GM12878 (cell line): ENCODE results near the gene SLC3A2. TPM values are rescaled to one million over a fixed set of nuclear protein-coding genes. Genes with fewer than 3 reads are reported as not detected.

Experiments
- ATAC-seq: fragments of 200-7000 bp; cut with Tn5 transposase; 3 replicates; pipeline ENCODE4 v1.9.1; 2020; ENCODE audit warnings: mild to moderate bottlenecking, moderate library complexity
- BruUV-seq: library from RNA; stranded (reverse); fragments of 400-500 nt; replicated peaks from 2 replicates; lab custom pipeline; 2021; lab: Mats Ljungman, UMichigan
- CTCF ChIA-PET: fragments of 300-600 bp; sonication (Branson Sonifier 250); formaldehyde crosslinking; extraction: SDS; loops from one replicate; lab custom pipeline; 2021; ENCODE audit warnings: inconsistent platforms; lab: Yijun Ruan, JAX
- POLR2A ChIA-PET: fragments of 350-600 bp; formaldehyde crosslinking; extraction: SDS; loops from one replicate; lab custom pipeline; 2021; ENCODE audit warnings: inconsistent platforms; lab: Charles Lee
- RAD21 ChIA-PET: fragments of 300-600 bp; sonication (Branson Sonifier 250); formaldehyde crosslinking; loops from one replicate; lab custom pipeline; 2023; ENCODE audit warnings: antibody characterized with exemption; ENCODE audit not compliant: unreplicated experiment; lab: Charles Lee
- SMC1A ChIA-PET: fragments of 300-600 bp; sonication (Branson Sonifier 250); formaldehyde crosslinking; loops from one replicate; lab custom pipeline; 2023; ENCODE audit not compliant: unreplicated experiment, uncharacterized antibody; lab: Charles Lee
- DNase-seq: peaks from one replicate; pipeline ENCODE4 v3.0.0-alpha.2; 2011; ENCODE audit warnings: low read depth, low spot score
- FAIRE-seq: peaks from 3 replicates; lab custom pipeline; 2011; peaks lifted over from hg19 to GRCh38; lab: Jason Lieb, UNC
- H2AFZ ChIP-seq: 2 replicates; pipeline ENCODE4 v1.6.0; 2011; ENCODE audit warnings: low read depth, low read length, control low read depth; ENCODE audit not compliant: control insufficient read depth
- H3K27ac ChIP-seq: 2 replicates; pipeline ENCODE4 v1.5.1; 2011; ENCODE audit warnings: control low read depth; ENCODE audit not compliant: control insufficient read depth, insufficient read depth
- H3K27me3 ChIP-seq, 2 experiments: replicated peaks in 1 of 2; 2 replicates each; pipeline versions ENCODE4 v1.6.0 to v1.6.1; 2011; ENCODE audit warnings: low read length in 1 of 2; ENCODE audit not compliant: control insufficient read depth in 2 of 2, insufficient read depth in 2 of 2
- H3K36me3 ChIP-seq, 2 experiments: 2 replicates each; pipeline ENCODE4 v1.5.1; 2011; ENCODE audit warnings: low read length in 1 of 2; ENCODE audit not compliant: control insufficient read depth in 2 of 2, insufficient read depth in 2 of 2
- H3K4me1 ChIP-seq: 2 replicates; pipeline ENCODE4 v1.6.1; 2011; ENCODE audit warnings: mild to moderate bottlenecking, low read length, moderate library complexity, mixed read lengths; ENCODE audit not compliant: control insufficient read depth, insufficient read depth
- H3K4me2 ChIP-seq: 2 replicates; pipeline ENCODE4 v1.6.0; 2011; ENCODE audit warnings: control low read depth; ENCODE audit not compliant: control insufficient read depth, insufficient read depth
- H3K4me3 ChIP-seq: fragments of 200-600 bp; sonication (generic); 2 replicates; pipeline ENCODE4 v1.5.1; 2016
- H3K79me2 ChIP-seq: 2 replicates; pipeline ENCODE4 v1.6.0; 2011; ENCODE audit warnings: low read length; ENCODE audit not compliant: control insufficient read depth, insufficient read depth
- H3K9ac ChIP-seq: 2 replicates; pipeline ENCODE4 v1.8.0; 2011; ENCODE audit warnings: low read length, control low read depth, mixed read lengths; ENCODE audit not compliant: control insufficient read depth, insufficient read depth
- H3K9me3 ChIP-seq: replicated peaks from 3 replicates; pipeline ENCODE4 v1.5.1; 2011; ENCODE audit warnings: mild to moderate bottlenecking, low read length; ENCODE audit not compliant: control insufficient read depth, insufficient read depth
- H4K20me1 ChIP-seq: 2 replicates; pipeline ENCODE4 v1.6.0; 2011; ENCODE audit not compliant: control insufficient read depth, insufficient read depth
- HSF1 ChIP-seq: fragments of 150-350 bp; IDR thresholded peaks from 2 replicates; pipeline ENCODE4 v1.6.1; 2014; ENCODE audit warnings: mild to moderate bottlenecking, low read depth, low read length
- KLF5 ChIP-seq: fragments of 450-650 bp; IDR thresholded peaks from 2 replicates; pipeline ENCODE4 v1.6.1; 2014; ENCODE audit warnings: mild to moderate bottlenecking; ENCODE audit not compliant: partially characterized antibody
- NR2F1 ChIP-seq: fragments of 450-650 bp; conservative IDR thresholded peaks from 2 replicates; pipeline ENCODE4 v1.6.1; 2017; ENCODE audit warnings: mild to moderate bottlenecking
- WGBS: methylation state at CpG from one replicate; pipeline ENCODE4 v1.1.6; 2016; ENCODE audit warnings: low lambda C conversion rate; ENCODE audit not compliant: insufficient replicate concordance, insufficient coverage; ENCODE audit errors: missing lambda C conversion rate; 5-methylcytosine and 5-hydroxymethylcytosine counted together
- in situ Hi-C: fragments of 300-500 bp; cut with MboI; formaldehyde crosslinking; loops from 9 replicates; pipeline ENCODE4 v1.14.3; 2018; ENCODE audit warnings: mixed read lengths
- intact Hi-C: fragments of 100-400 bp; cut with micrococcal nuclease; formaldehyde crosslinking; loops from one replicate; pipeline ENCODE4 v1.14.2; 2022; ENCODE audit not compliant: unreplicated experiment
- polyA plus RNA-seq, 11 experiments: library from polyadenylated mRNA; depleted of rRNA in 4 of 11; unstranded in 6 of 11; stranded (reverse) in 5 of 11; fragments of >200 nt; fragmentation: Nextera tagmentation in 4 of 11; fragmentation: Illumina TruSeq in 1 of 11; extraction: Ambion mirVana in 4 of 11; extraction: Trizol in 1 of 11; gene quantifications; 1 replicate in 1 of 11; 2 replicates in 10 of 11; pipeline versions ENCODE4 v1.2.1 to v1.2.3, GENCODE V29; 2011 to 2016; ENCODE audit warnings: inconsistent platforms in 2 of 11, missing spikeins in 2 of 11, low read depth in 1 of 11
- total RNA-seq, 4 experiments: library from RNA; depleted of rRNA in 3 of 4; stranded (reverse); fragments of >200 nt in 3 of 4; fragmentation: Illumina TruSeq in 1 of 4; extraction: Trizol in 1 of 4; gene quantifications; 2 replicates each; pipeline versions ENCODE4 v1.2.1 to v1.2.3, GENCODE V29; 2013 to 2021
- TF ChIP-seq, protein P1 (sequence below): fragments of 450-650 bp; IDR thresholded peaks from 2 replicates; pipeline ENCODE4 v1.6.1; 2017; ENCODE audit warnings: low read depth, mild to moderate bottlenecking, moderate library complexity
- TF ChIP-seq, protein P2 (sequence below): IDR thresholded peaks from 2 replicates; pipeline ENCODE4 v1.6.1; 2011; ENCODE audit warnings: low read depth, low read length, improper control_type of control experiment, borderline replicate concordance

Gene SLC3A2
- total and polyA plus RNA-seq, 10 of the 15 experiments (the other 5 are each of a cell fraction or from before 2014, with no cell fraction given): 6.9 to 158 (median 106) TPM

- DNase-seq: no peak
- intact Hi-C loops: no loop called here
- H4K20me1 ChIP-seq: no peaks in the 10 kb centered on the region
- SMC1A ChIA-PET: no interaction called here
- TF ChIP-seq, protein P1, sequence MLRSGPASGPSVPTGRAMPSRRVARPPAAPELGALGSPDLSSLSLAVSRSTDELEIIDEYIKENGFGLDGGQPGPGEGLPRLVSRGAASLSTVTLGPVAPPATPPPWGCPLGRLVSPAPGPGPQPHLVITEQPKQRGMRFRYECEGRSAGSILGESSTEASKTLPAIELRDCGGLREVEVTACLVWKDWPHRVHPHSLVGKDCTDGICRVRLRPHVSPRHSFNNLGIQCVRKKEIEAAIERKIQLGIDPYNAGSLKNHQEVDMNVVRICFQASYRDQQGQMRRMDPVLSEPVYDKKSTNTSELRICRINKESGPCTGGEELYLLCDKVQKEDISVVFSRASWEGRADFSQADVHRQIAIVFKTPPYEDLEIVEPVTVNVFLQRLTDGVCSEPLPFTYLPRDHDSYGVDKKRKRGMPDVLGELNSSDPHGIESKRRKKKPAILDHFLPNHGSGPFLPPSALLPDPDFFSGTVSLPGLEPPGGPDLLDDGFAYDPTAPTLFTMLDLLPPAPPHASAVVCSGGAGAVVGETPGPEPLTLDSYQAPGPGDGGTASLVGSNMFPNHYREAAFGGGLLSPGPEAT: no peak
- TF ChIP-seq NR2F1 (no peak), KLF5 (no peak), HSF1 (no peak)
- TF ChIP-seq, protein P2, sequence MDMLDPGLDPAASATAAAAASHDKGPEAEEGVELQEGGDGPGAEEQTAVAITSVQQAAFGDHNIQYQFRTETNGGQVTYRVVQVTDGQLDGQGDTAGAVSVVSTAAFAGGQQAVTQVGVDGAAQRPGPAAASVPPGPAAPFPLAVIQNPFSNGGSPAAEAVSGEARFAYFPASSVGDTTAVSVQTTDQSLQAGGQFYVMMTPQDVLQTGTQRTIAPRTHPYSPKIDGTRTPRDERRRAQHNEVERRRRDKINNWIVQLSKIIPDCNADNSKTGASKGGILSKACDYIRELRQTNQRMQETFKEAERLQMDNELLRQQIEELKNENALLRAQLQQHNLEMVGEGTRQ: no peak
- TF ChIP-seq, all 136 proteins: peak for 0
- POLR2A ChIA-PET: no interaction called here
- ATAC-seq (no peak), FAIRE-seq (no peak)
- Histone ChIP-seq H3K9me3 (no peaks in the 10 kb centered on the region), H3K9ac (no peak overlapping the region), H2AFZ (no peak overlapping the region), H3K4me2 (no peak overlapping the region), H3K36me3 (no peaks in the 10 kb centered on the region), H3K27me3 (peaks cover 2 to 3% of the 10 kb centered on the region in 2 experiments; a peak in 3 of 4 replicates), H3K4me3 (no peak overlapping the region), H3K27ac (no peak overlapping the region), H3K4me1 (no peaks in the 10 kb centered on the region), H3K79me2 (no peaks in the 10 kb centered on the region)
- CTCF ChIA-PET: no interaction called here
- in situ Hi-C loops: no loop called here
- BruUV-seq: no TSS peak
- WGBS: 47% methylated on average over 13 of the region's 13 CpGs
- RAD21 ChIA-PET: no interaction called here
These were observed 52.6 kb downstream of the SLC3A2 start for GRCh38 chr11:62933285-62933684.
